Measurements from ENCODE around the gene TMBIM6.

The TMBIM6 gene

DNA sequence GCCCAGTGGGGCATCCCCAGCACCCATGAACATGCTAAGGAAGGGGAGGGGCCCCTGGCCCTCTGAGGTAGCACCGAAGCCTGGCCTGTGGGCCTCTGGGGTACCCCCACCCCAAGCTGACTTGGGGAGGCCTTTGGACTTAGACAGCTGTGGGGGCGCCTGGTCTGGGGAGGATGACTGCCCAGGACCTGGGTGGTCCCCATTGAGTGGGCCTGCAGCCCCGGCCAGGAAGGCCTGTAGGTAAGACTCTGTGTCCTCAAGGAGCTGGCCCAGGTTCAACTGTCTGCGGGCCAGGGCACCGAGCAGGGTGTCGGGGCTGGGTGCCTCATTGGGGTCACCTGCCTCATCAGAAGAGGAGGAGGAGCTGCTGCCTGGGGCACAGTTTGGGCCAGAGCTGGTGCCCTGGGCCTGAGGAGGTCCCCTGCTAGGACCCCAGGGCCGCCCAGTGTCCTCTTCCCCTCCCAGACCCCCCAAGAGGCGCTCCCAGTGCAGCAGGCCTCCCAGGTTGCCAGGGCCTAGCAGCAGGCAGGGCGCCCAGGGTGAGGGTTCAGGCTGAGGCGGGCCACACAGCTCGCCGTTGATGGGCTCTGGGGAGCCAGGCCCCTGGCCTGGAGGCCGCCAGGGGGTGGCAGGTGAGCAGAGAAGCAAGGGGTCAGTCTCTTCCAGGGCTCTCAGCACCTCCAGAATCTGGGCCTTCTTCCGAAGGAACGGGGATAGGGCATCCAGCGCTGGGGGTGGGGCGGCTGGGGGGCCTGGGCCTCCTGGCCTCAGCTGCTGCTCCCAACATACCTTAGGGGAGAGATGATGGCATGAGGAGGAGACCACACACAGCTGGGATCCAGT lies 55.5 kb downstream of the TMBIM6 start:
- DNase-seq (ENCODE audit: low read depth in 2 of 2) = no peak

DNA sequence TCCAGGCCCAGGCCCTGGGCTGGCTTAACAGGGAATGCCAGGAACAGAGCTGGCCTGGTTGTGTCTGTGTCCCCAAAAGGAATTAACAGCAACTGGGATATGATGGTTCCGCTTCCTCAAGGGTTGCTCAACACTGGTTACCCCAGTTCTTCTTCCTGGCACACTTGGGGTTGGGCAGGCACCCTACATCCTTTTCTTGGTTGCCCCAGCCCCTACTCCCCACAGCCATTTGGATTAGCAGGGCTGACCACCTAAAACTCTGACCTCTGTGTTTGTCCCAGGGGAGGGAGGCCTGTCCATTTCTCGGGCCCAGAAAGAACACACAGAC lies 56.1 kb downstream of the TMBIM6 start:
- DNase-seq (ENCODE audit: low read depth in 2 of 2) = no peak

DNA sequence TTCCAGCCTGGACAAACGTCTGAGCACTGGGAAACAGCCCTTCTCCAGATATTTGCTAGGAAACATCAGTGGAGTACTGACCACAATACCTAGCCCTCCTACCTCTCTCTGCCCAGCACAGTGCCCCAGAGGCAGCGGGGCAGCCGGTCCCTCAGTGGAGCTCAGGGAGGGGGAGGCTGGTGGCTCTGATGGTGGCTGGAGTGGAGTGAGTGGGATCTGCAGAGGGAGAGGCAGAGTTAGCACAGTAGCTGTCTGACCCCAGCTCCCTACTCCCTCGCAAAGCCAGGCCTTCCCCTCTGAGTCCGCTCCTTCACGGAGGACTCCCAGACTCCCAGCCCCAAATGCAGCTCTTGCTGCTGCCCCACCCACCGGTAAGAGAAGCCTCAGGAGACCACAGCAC lies 56.9 kb downstream of the TMBIM6 start:
- DNase-seq (ENCODE audit: low read depth in 2 of 2) = no peak

DNA sequence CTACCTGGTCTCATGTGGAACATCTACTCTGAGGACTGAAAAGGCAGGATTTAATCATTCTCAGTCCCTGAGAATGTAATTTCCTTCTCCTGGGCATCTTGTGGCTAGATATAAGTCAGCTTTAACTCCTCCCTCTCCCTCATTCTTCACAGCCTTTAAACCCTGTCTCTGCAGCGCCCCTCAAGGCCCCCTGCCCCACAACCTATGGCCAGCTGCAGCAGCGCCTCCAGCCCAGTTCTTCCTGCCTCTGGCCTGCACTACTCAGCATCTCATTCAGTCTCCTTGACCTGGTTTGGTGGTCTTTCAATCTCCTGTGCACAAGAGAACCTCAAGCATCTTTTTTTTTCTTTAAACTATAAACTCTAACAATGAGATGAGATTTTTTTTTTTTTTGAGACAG lies 57.6 kb downstream of the TMBIM6 start:
- no peak for DNase-seq (ENCODE audit: low read depth in 2 of 2)

DNA sequence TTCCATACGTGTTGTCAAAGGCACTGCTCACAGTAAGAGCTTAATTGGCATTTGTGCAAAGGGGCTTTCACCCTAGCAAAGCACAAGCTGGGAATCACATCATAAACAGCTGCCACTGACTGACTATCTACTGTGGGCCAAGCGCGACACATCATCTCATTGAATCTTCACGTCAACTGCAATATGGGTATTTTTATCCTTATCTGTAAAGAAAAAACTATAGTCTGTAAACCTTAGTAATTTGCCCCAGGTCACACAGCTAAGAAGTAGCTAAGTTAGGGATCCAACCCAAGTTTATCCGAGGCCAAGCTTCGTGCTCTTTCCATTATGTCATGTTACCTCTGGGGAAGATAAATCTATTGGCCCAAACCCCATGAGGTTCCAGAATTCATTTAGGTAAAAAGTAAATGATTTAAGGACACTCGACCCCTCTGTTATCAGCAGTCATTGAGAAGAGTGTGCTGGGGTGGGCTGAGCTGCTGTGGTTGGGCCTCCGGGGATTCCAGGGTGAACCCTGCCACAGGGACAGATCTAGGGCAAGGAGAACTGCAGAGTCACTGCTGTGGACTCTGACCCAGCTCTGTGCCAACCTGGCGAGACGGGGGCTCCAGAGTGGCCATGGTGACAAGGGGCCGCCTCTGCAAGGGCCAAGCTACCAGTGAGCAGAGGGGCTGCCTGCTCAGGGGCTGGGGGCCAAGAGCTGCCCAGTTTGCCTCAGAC lies 59.2 kb downstream of the TMBIM6 start:
- no peak for DNase-seq (ENCODE audit: low read depth in 2 of 2)

- DNase-seq (ENCODE audit: low read depth in 2 of 2) = no peak
These were observed 60.0 kb downstream of the TMBIM6 start for GRCh38 chr12:49801141-49802063.

DNA sequence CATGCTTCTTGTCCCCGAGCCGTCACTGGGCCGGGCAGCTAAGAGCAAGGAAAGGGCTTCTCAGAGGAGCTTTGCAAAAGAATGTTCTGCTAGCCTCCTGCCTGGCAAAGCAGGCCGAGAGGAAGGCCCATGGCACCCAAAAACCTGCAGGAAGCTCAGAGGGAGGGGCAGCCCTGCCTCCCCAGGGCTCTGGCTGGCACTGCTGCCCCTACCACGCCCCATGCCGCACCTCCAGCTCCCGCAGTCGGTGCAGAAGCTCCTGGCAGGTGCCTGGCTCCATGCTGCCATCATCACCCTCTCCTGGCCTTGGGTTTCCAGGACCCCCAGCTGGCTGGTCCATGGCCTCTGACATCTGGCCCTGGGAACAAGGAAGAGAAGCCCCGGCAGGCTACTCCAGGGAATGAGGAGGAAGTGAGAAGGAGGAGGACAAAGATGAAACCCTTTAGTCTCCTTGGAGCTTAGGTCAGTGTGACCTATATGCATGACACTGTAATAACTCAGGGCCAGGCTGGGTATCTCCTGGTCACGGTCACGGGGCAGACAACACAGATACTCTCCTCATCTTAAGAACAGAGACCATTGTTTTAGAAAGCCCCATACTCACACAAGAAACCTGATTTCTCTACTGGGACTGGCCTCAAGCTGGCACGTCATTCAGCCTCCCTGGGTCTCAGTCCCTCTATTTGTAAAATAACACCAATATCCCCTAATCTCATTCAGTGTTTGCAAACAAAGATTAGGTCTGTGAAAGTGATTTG lies 62.5 kb downstream of the TMBIM6 start:
- no peak for DNase-seq (ENCODE audit: low read depth in 2 of 2)

DNA sequence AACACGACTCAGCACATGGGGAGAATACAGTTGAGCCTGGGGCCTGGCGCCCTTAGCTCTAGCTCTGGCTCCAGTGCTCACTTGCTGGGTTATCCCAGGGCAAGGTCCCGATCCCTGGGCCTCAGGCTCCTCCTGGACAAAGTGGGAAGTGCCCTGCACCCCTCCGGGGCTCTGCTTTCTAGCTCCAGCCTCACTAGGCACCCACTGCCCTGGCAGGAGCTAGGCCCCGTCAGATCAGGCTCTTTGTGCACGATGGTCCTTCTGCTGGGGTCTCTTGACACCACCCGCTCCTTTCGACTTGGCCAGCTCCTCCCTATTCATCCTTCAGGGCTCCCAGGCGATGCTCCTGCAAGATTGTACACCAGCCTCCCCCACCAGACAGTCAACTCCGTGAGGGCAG lies 63.5 kb downstream of the TMBIM6 start:
- no peak for DNase-seq (ENCODE audit: low read depth in 2 of 2)

DNA sequence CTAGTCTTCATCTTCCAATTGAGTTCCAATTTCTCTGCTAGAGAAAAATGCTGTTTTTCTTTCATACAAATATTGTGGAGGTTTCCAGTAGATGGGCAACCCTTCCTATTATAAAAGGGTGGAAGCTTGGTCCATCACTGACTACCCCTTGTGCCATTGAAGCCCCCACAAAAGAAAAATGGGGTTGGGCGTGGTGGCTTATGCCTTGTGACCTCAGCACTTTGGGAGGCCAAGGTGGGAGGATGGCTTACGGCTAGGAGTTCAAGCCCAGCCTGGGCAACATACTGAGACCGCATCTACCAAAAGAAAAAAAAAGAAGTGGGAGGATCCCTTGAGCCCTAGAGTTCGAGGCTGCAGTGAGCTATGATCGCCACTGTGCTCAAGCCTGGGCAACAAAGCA lies 64.1 kb downstream of the TMBIM6 start:
- DNase-seq (ENCODE audit: low read depth in 2 of 2) = no peak

DNA sequence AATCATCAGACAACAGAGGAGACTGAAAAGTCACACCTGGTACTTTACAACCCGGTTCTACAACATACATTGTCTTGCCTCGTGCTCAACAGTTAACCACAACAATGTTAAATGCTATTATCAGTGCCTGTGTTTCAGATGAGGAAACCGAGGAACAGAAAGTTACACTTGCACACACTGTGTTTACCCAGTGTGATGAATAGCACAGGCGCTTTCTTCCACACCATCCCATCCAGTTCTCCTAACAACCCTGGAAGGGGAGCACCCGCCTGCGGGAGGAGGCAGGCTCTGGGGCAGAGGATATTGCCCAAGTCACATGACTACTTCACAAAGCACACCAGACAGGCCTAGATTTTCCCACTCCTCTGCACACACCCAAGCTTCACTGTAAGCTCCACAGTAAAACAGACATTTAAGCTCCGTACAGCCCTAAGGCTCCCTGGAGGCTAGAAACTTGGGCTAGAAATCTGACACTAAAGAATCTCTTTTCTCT lies 65.0 kb downstream of the TMBIM6 start:
- DNase-seq (ENCODE audit: low read depth in 2 of 2) = no peak

GRCh38 chr12:49806877-49807276 lies 65.5 kb downstream of the TMBIM6 start:
- DNase-seq (ENCODE audit: low read depth in 2 of 2) = no peak

GRCh38 chr12:49807991-49808580 lies 66.7 kb downstream of the TMBIM6 start:
- DNase-seq (ENCODE audit: low read depth in 2 of 2) = no peak

DNA sequence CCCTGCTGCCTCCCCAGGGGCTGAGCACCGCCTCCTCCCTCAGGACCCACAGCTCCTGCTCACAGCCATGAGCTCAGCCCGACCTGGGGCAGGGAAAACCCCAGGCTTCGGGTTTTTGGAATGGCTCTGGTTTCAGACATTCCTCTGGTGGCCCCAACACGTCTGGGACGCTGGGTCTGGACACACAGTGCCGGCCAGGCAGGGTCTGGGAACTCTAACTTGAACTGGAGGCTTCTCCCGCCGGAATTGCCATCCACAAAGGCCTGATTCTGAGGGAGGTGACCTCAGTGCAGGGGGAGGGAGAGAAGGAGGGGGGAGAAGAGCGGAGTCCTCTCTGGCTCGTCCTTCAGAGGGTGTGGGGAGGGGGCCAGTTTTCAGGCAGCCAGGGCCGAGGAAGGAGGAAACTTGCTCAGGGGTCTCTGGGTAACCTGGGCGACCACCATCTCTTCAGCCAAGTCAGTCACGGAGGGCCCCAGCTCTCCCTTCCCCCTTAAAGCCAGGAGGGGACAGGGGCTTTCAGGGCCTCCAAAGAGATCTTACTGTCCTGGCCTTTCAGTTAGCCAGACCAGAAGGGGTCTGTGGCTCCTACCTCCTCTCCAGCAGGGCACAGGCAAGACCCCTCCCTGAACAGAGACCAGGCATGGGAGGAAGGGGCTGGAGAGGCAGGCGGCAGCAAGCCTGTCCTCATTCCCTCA lies 67.5 kb downstream of the TMBIM6 start:
- DNase-seq (ENCODE audit: low read depth in 2 of 2) = no peak

GRCh38 chr12:49809381-49809905 lies 68.1 kb downstream of the TMBIM6 start:
- DNase-seq (ENCODE audit: low read depth in 2 of 2) = no peak

GRCh38 chr12:49809906-49810389 lies 68.6 kb downstream of the TMBIM6 start:
- no peak for DNase-seq (ENCODE audit: low read depth in 2 of 2)

DNA sequence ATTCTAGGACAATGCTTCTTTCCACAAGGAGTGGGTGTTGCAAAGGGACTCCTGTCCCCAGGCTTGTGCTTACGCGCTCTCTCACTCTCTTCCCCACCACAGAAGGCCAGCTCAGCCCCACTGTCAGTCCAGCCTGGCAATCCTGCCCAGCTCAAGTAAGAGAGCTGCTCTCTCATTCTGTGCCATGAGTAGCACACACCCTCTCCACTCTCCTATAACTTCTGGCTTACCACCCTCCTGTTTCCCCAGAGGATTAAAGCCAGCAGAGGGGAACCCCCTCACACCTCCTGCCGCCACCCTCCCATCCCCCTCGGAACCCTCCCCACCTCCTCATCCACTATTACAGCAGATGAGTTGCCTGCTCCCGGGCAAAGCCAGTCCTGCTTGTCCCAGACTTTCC lies 69.8 kb downstream of the TMBIM6 start:
- no peak for DNase-seq (ENCODE audit: low read depth in 2 of 2)

DNA sequence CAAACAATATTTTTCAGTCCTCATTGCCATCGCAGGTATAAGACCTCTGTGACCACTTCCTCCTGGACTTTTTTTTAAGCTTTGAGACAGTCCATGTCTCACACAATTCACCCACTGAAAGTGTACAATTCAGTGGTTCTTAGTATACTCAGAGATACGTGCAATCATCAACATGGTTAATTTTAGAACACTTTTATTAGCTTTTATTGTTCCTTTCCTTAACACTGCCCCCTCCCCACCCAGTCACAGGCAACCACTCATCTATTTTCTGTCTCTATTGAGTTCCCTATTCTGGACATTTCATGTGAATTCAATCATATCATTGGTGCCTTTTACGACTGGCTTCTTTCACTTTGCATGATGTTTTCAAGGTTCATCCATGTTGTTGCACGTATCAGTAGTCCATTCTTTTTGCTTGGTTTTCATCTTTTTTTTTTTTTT lies 70.6 kb downstream of the TMBIM6 start:
- no peak for DNase-seq (ENCODE audit: low read depth in 2 of 2)

GRCh38 chr12:49813131-49813530 lies 71.8 kb downstream of the TMBIM6 start:
- DNase-seq (ENCODE audit: low read depth in 2 of 2) = no peak
